GM23338 (cell line): ENCODE data around the gene KISS1. TPM values are rescaled to one million over a fixed set of nuclear protein-coding genes. Genes with fewer than 3 reads are reported as not detected.

Source experiments
- ATAC-seq: fragments of 200-7000 bp; cut with Tn5 transposase; 3 replicates; pipeline ENCODE4 v1.9.1; 2020
- DNase-seq: peaks from one replicate; pipeline ENCODE4 v3.0.0-alpha.2; 2015; ENCODE audit warnings: low spot score
- H2AFZ ChIP-seq: fragments of 200-600 bp; sonication (generic); 2 replicates; pipeline ENCODE4 v1.8.0; 2016; ENCODE audit warnings: antibody characterized with exemption, mild to moderate bottlenecking, moderate library complexity
- H3F3A ChIP-seq: fragments of 200-600 bp; sonication (generic); replicated peaks from 2 replicates; pipeline ENCODE4 v1.8.0; 2017; ENCODE audit warnings: antibody characterized with exemption, mixed run types, low read depth
- H3K27ac ChIP-seq: fragments of 200-600 bp; sonication (generic); 2 replicates; pipeline ENCODE4 v1.6.1; 2016; ENCODE audit warnings: low read depth
- H3K27me3 ChIP-seq: fragments of 200-600 bp; sonication (generic); 2 replicates; pipeline ENCODE4 v1.8.0; 2016; ENCODE audit warnings: mild to moderate bottlenecking, mixed run types, moderate library complexity; ENCODE audit not compliant: insufficient read depth
- H3K36me3 ChIP-seq: fragments of 200-600 bp; sonication (generic); 2 replicates; pipeline ENCODE4 v1.8.0; 2016; ENCODE audit warnings: mild to moderate bottlenecking; ENCODE audit not compliant: insufficient read depth
- H3K4me1 ChIP-seq: fragments of 200-600 bp; sonication (generic); 2 replicates; pipeline ENCODE4 v1.8.0; 2016; ENCODE audit warnings: mild to moderate bottlenecking, moderate library complexity; ENCODE audit not compliant: insufficient read depth
- H3K4me2 ChIP-seq: fragments of 200-600 bp; sonication (generic); 2 replicates; pipeline ENCODE4 v1.7.1; 2017; ENCODE audit warnings: mixed run types
- H3K4me3 ChIP-seq: fragments of 200-600 bp; sonication (generic); 2 replicates; pipeline ENCODE4 v1.6.1; 2016; ENCODE audit warnings: mixed run types
- H3K79me2 ChIP-seq: fragments of 200-600 bp; sonication (generic); replicated peaks from 2 replicates; pipeline ENCODE4 v1.8.0; 2017; ENCODE audit warnings: mild to moderate bottlenecking; ENCODE audit not compliant: insufficient read depth
- H3K9me2 ChIP-seq: fragments of 200-600 bp; sonication (generic); 2 replicates; pipeline ENCODE4 v1.8.0; 2017; ENCODE audit not compliant: insufficient read depth
- H4K20me1 ChIP-seq: fragments of 200-600 bp; sonication (generic); replicated peaks from 2 replicates; pipeline ENCODE4 v1.8.0; 2017; ENCODE audit warnings: mild to moderate bottlenecking; ENCODE audit not compliant: insufficient read depth
- H3K27ac Mint-ChIP-seq: 2 replicates; pipeline ENCODE4 v1.8.0; 2020; ENCODE audit warnings: inconsistent platforms, mild to moderate bottlenecking, moderate library complexity, mixed read lengths
- H3K27me3 Mint-ChIP-seq: 3 replicates; pipeline ENCODE4 v1.8.0; 2022; ENCODE audit warnings: low read depth, mild to moderate bottlenecking, moderate library complexity, mixed read lengths, inconsistent platforms; ENCODE audit not compliant: insufficient read depth, poor library complexity
- H3K36me3 Mint-ChIP-seq: 3 replicates; pipeline ENCODE4 v1.8.0; 2021; ENCODE audit warnings: low read depth, mild to moderate bottlenecking, inconsistent platforms, moderate library complexity, mixed read lengths
- H3K4me1 Mint-ChIP-seq: 3 replicates; pipeline ENCODE4 v1.8.0; 2020; ENCODE audit warnings: mild to moderate bottlenecking, inconsistent platforms, mixed read lengths
- H3K4me3 Mint-ChIP-seq: 3 replicates; pipeline ENCODE4 v1.8.0; 2021; ENCODE audit warnings: moderate library complexity, mild to moderate bottlenecking, inconsistent platforms, mixed read lengths
- H3K9me3 Mint-ChIP-seq: 3 replicates; pipeline ENCODE4 v1.8.0; 2020; ENCODE audit warnings: moderate library complexity, mild to moderate bottlenecking, inconsistent platforms, mixed read lengths
- CREB1 ChIP-seq: fragments of 250-450 bp; sonication (Bioruptor Pico); IDR thresholded peaks from 2 replicates; pipeline ENCODE4 v1.5.0; 2020; ENCODE audit warnings: low read depth, mild to moderate bottlenecking, moderate library complexity
- EZH2 ChIP-seq: fragments of 200-600 bp; sonication (generic); IDR thresholded peaks from one replicate; pipeline ENCODE4 v1.8.0; 2017; ENCODE audit warnings: antibody characterized with exemption, mild to moderate bottlenecking, low read depth; ENCODE audit not compliant: unreplicated experiment
- EZH2phosphoT487 ChIP-seq: fragments of 200-600 bp; sonication (generic); IDR thresholded peaks from one replicate; pipeline ENCODE4 v1.8.1; 2018; ENCODE audit warnings: antibody characterized with exemption; ENCODE audit not compliant: unreplicated experiment
- JUNB ChIP-seq: IDR thresholded peaks from one replicate; pipeline ENCODE4 v1.6.1; 2016; ENCODE audit warnings: antibody characterized with exemption; ENCODE audit not compliant: unreplicated experiment
- STAT1 ChIP-seq: IDR thresholded peaks from one replicate; pipeline ENCODE4 v1.6.1; 2016; ENCODE audit warnings: antibody characterized with exemption; ENCODE audit not compliant: unreplicated experiment
- ZNF114 ChIP-seq: fragments of 250-450 bp; sonication (Bioruptor Pico); IDR thresholded peaks from 2 replicates; pipeline ENCODE4 v1.5.0; 2020; ENCODE audit warnings: mild to moderate bottlenecking, moderate library complexity
- ZNF331 ChIP-seq: fragments of 250-450 bp; sonication (Bioruptor Pico); IDR thresholded peaks from 2 replicates; pipeline ENCODE4 v1.5.0; 2020; ENCODE audit warnings: low read depth, mild to moderate bottlenecking, moderate library complexity
- ZNF462 ChIP-seq: fragments of 250-450 bp; sonication (Bioruptor Pico); IDR thresholded peaks from 2 replicates; pipeline ENCODE4 v1.5.0; 2020; ENCODE audit warnings: mild to moderate bottlenecking, moderate library complexity
- polyA plus RNA-seq: library from polyadenylated mRNA; unstranded; fragments of >200 nt; fragmentation: Nextera tagmentation; extraction: Ambion mirVana; gene quantifications from 2 replicates; pipeline ENCODE4 v1.2.1, GENCODE V29; 2016
- total RNA-seq: library from RNA; depleted of rRNA; stranded (reverse); fragments of >200 nt; shearing (Covaris generic); gene quantifications from 2 replicates; pipeline ENCODE4 v1.2.3, GENCODE V29; 2014
- TF ChIP-seq, protein P1 (sequence below): IDR thresholded peaks from one replicate; pipeline ENCODE4 v1.6.1; 2018; ENCODE audit warnings: antibody characterized with exemption; ENCODE audit not compliant: unreplicated experiment
- TF ChIP-seq, protein P2 (sequence below): IDR thresholded peaks from 2 replicates; pipeline ENCODE4 v1.6.1; 2016; ENCODE audit warnings: antibody characterized with exemption

Gene KISS1
- total and polyA plus RNA-seq, 2 experiments from 2014 or later, result not detected

GRCh38 chr1:204169858-204170257 lies 26.4 kb downstream of the KISS1 start (continued):
- TF ChIP-seq, protein P1, sequence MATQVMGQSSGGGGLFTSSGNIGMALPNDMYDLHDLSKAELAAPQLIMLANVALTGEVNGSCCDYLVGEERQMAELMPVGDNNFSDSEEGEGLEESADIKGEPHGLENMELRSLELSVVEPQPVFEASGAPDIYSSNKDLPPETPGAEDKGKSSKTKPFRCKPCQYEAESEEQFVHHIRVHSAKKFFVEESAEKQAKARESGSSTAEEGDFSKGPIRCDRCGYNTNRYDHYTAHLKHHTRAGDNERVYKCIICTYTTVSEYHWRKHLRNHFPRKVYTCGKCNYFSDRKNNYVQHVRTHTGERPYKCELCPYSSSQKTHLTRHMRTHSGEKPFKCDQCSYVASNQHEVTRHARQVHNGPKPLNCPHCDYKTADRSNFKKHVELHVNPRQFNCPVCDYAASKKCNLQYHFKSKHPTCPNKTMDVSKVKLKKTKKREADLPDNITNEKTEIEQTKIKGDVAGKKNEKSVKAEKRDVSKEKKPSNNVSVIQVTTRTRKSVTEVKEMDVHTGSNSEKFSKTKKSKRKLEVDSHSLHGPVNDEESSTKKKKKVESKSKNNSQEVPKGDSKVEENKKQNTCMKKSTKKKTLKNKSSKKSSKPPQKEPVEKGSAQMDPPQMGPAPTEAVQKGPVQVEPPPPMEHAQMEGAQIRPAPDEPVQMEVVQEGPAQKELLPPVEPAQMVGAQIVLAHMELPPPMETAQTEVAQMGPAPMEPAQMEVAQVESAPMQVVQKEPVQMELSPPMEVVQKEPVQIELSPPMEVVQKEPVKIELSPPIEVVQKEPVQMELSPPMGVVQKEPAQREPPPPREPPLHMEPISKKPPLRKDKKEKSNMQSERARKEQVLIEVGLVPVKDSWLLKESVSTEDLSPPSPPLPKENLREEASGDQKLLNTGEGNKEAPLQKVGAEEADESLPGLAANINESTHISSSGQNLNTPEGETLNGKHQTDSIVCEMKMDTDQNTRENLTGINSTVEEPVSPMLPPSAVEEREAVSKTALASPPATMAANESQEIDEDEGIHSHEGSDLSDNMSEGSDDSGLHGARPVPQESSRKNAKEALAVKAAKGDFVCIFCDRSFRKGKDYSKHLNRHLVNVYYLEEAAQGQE, result no peak
- TF ChIP-seq EZH2 (no peak), CREB1 (CRISPR knock-in tag) (no peak), EZH2phosphoT487 (no peak), ZNF331 (no peak), STAT1 (no peak), ZNF114 (CRISPR knock-in tag) (no peak), JUNB (no peak)

DNA sequence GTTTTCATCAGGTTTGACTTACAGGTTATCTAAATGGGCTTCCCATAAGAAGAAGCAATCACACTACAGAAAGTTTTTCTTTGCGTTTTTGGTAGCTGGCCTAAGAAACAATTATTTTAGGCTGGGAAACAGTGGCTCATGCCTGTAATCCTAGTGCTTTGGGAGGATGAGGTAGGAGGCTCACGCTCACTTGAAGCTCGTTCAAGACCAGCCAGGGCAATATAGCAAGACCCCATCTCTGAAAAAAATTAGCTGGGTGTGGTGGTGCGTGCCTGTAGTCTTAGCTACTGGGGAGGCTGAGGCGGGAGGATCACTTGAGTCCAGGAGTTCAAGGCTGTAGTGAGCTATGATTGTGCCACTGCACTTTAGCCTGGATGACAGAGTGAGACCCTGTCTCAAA lies 28.6 kb downstream of the KISS1 start:
- Mint-ChIP-seq H3K9me3 (peaks cover 38% of the 10 kb centered on the region), H3K27ac (no peak overlapping the region), H3K4me1 (no peaks in the 10 kb centered on the region), H3K27me3 (peaks cover 10% of the 10 kb centered on the region), H3K36me3 (peaks cover 8% of the 10 kb centered on the region; the same call in 2 of the 3 replicates), H3K4me3 (no peak overlapping the region)
- H2AFZ ChIP-seq, result no peak overlapping the region
- no peaks in the 10 kb centered on the region for H3K79me2 ChIP-seq
- no peaks in the 10 kb centered on the region for H3F3A ChIP-seq
- no peaks in the 10 kb centered on the region for H4K20me1 ChIP-seq
- ATAC-seq, result no peak
- H3K9me2 ChIP-seq, result 0 out of 2 replicates have a peak, but pooled peaks cover 5% of the 10 kb centered on the region
- TF ChIP-seq, protein P1, result no peak
- TF ChIP-seq, protein P2, sequence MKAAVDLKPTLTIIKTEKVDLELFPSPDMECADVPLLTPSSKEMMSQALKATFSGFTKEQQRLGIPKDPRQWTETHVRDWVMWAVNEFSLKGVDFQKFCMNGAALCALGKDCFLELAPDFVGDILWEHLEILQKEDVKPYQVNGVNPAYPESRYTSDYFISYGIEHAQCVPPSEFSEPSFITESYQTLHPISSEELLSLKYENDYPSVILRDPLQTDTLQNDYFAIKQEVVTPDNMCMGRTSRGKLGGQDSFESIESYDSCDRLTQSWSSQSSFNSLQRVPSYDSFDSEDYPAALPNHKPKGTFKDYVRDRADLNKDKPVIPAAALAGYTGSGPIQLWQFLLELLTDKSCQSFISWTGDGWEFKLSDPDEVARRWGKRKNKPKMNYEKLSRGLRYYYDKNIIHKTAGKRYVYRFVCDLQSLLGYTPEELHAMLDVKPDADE, result no peak
- TF ChIP-seq ZNF462 (CRISPR knock-in tag) (no peak), CREB1 (CRISPR knock-in tag) (no peak)
- H3K4me3 ChIP-seq, result no peak overlapping the region
- no peak for DNase-seq
- H3K4me1 ChIP-seq, result no peaks in the 10 kb centered on the region
- H3K36me3 ChIP-seq, result 0 out of 2 replicates have a peak, but pooled peaks cover 5% of the 10 kb centered on the region
- no peak overlapping the region for H3K4me2 ChIP-seq
- no peaks in the 10 kb centered on the region for H3K27me3 ChIP-seq
- no peak overlapping the region for H3K27ac ChIP-seq
